ENCODE data around the gene CNOT6. TPM values are rescaled to one million over a fixed set of nuclear protein-coding genes. Genes with fewer than 3 reads are reported as not detected.
A peak's percentile ranks its signal among the peaks of the same experiment; 100 is the strongest.

Gene CNOT6
- total RNA-seq, 1 experiment from 2014 or later = 20.9 TPM

- DNase-seq (ENCODE audit: low read depth) = no peak
Observed at GRCh38 chr5:180599590-180599914, 105.4 kb downstream of the CNOT6 start.

- DNase-seq (ENCODE audit: low read depth) = no peak
Observed at GRCh38 chr5:180599981-180600553, 105.9 kb downstream of the CNOT6 start.

- DNase-seq (ENCODE audit: low read depth) = no peak
Observed at GRCh38 chr5:180600554-180601041, 106.4 kb downstream of the CNOT6 start.

GRCh38 chr5:180601591-180602480, 107.7 kb downstream of the CNOT6 start:
- no peak for DNase-seq (ENCODE audit: low read depth)

GRCh38 chr5:180602481-180603075, 108.4 kb downstream of the CNOT6 start:
- no peak for DNase-seq (ENCODE audit: low read depth)

- DNase-seq (ENCODE audit: low read depth) = no peak
Observed at GRCh38 chr5:180603076-180603594, 109.0 kb downstream of the CNOT6 start.

- no peak for DNase-seq (ENCODE audit: low read depth)
Observed at GRCh38 chr5:180604271-180604670, 110.1 kb downstream of the CNOT6 start.

- peak; percentile 11 for DNase-seq (ENCODE audit: low read depth)
Observed at GRCh38 chr5:180605554-180606214, 111.5 kb downstream of the CNOT6 start.

- no peak for DNase-seq (ENCODE audit: low read depth)
Observed at GRCh38 chr5:180606215-180606785, 112.1 kb downstream of the CNOT6 start.

GRCh38 chr5:180607861-180608571, 113.8 kb downstream of the CNOT6 start:
- no peak for DNase-seq (ENCODE audit: low read depth)

GRCh38 chr5:180608572-180609310, 114.6 kb downstream of the CNOT6 start:
- no peak for DNase-seq (ENCODE audit: low read depth)

- DNase-seq (ENCODE audit: low read depth) = no peak
Observed at GRCh38 chr5:180609386-180609785, 115.2 kb downstream of the CNOT6 start.

- DNase-seq (ENCODE audit: low read depth) = no peak
Observed at GRCh38 chr5:180609817-180610550, 115.8 kb downstream of the CNOT6 start.

GRCh38 chr5:180611140-180611850, 117.1 kb downstream of the CNOT6 start:
- peak; percentile 79 for DNase-seq (ENCODE audit: low read depth)

- DNase-seq (ENCODE audit: low read depth) = no peak
Observed at GRCh38 chr5:180612683-180613082, 118.5 kb downstream of the CNOT6 start.

GRCh38 chr5:180613188-180613813, 119.1 kb downstream of the CNOT6 start:
- DNase-seq (ENCODE audit: low read depth) = no peak

GRCh38 chr5:180613814-180614188, 119.6 kb downstream of the CNOT6 start:
- DNase-seq (ENCODE audit: low read depth) = no peak

GRCh38 chr5:180618487-180618828, 124.3 kb downstream of the CNOT6 start:
- no peak for DNase-seq (ENCODE audit: low read depth)

Measured in HT1080 (cell line).